Activated naive CD4-positive, alpha-beta T cell treated with anti-CD3 and anti-CD28 coated beads for 36 hours (primary cell): ENCODE measurements around the gene KLHDC1. TPM values are rescaled to one million over a fixed set of nuclear protein-coding genes. Genes with fewer than 3 reads are reported as not detected.

Source experiments
- CTCF ChIA-PET: fragments of 350-600 bp; sonication (Branson Sonifier 250); formaldehyde crosslinking; loops from one replicate; lab custom pipeline; 2021; ENCODE audit warnings: antibody characterized with exemption; lab: Charles Lee
- DNase-seq: peaks from one replicate; pipeline ENCODE4 v3.0.0-alpha.2; 2020
- H3K27ac Mint-ChIP-seq: one replicate; pipeline ENCODE4 v1.8.0; 2021; ENCODE audit warnings: mild to moderate bottlenecking, mixed read lengths
- H3K27me3 Mint-ChIP-seq: one replicate; pipeline ENCODE4 v1.8.0; 2021; ENCODE audit warnings: low read depth, mixed read lengths
- H3K36me3 Mint-ChIP-seq: one replicate; pipeline ENCODE4 v1.8.0; 2021; ENCODE audit warnings: low read depth, mixed read lengths
- H3K4me1 Mint-ChIP-seq: one replicate; pipeline ENCODE4 v1.8.0; 2021; ENCODE audit warnings: low read depth, mixed read lengths
- H3K4me3 Mint-ChIP-seq: one replicate; pipeline ENCODE4 v1.8.0; 2021; ENCODE audit warnings: mild to moderate bottlenecking, moderate library complexity, mixed read lengths
- H3K9me3 Mint-ChIP-seq: one replicate; pipeline ENCODE4 v1.8.0; 2021; ENCODE audit warnings: mixed read lengths
- intact Hi-C: fragments of 100-400 bp; cut with micrococcal nuclease; formaldehyde crosslinking; loops from one replicate; pipeline ENCODE4 v1.15.1; 2023
- total RNA-seq, 2 experiments: library from RNA; stranded (reverse); gene quantifications; one replicate each; pipeline ENCODE4 v1.2.3, GENCODE V29; 2021

Gene KLHDC1
- total RNA-seq, 2 experiments from 2014 or later = 0.57 to 0.79 TPM

GRCh38 chr14:49796025-49796424 lies 103.1 kb downstream of the KLHDC1 start:
- Mint-ChIP-seq H3K4me3 (no peak overlapping the region), H3K27me3 (no peaks in the 10 kb centered on the region), H3K36me3 (peaks cover 41% of the 10 kb centered on the region), H3K27ac (peak overlapping the region; percentile 16), H3K9me3 (no peaks in the 10 kb centered on the region), H3K4me1 (no peaks in the 10 kb centered on the region)
- CTCF ChIA-PET = interaction anchor here (0.9 kb wide), 1 partner anchor 56 kb away, joined by 3 read pairs; the partner anchor contains the start of gene NEMF
- intact Hi-C loops = no loop called here
- no peak for DNase-seq

Other genes with a start within 250 kb of the KLHDC1 start
- gene RPS29, start 106.7 kb upstream of the KLHDC1 start, total RNA-seq = 1,000 to 10,000 TPM; 1,858 to 2,382 TPM
- gene LRR1, start 94.2 kb upstream of the KLHDC1 start, total RNA-seq = 10 to 100 TPM; 47.7 to 49.1 TPM
- gene RPL36AL, start 72.5 kb upstream of the KLHDC1 start, total RNA-seq = 100 to 1,000 TPM; 250 to 266 TPM
- 10 to 100 TPM; 20.6 to 20.7 TPM for gene MGAT2, start 72.3 kb upstream of the KLHDC1 start, total RNA-seq
- gene DNAAF2, start 57.9 kb upstream of the KLHDC1 start, total RNA-seq = 1 to 10 TPM; 5.5 to 6.0 TPM
- 10 to 100 TPM; 36.9 to 40.3 TPM for gene POLE2, start 4.9 kb upstream of the KLHDC1 start, total RNA-seq
- gene KLHDC2, start 75.0 kb downstream of the KLHDC1 start, total RNA-seq = 10 to 100 TPM; 24.3 to 25.0 TPM
- 10 to 100 TPM; 45.5 to 47.0 TPM for gene NEMF, start 159.7 kb downstream of the KLHDC1 start, total RNA-seq
- gene ARF6, start 200.0 kb downstream of the KLHDC1 start, total RNA-seq = 100 to 1,000 TPM; 128 to 129 TPM